CD4-positive, alpha-beta T cell treated with Interleukin-15 for 1 hour (primary cell): ENCODE measurements around the gene ZEB1.
"Not testable (repeated sequence)": the region's sequence is repeated elsewhere in the genome, so short reads cannot be mapped to it uniquely, and the experiment has no call there.

Experiments
- DNase-seq: peaks from one replicate; pipeline ENCODE4 v3.0.0-alpha.2; 2020

The ZEB1 gene

DNA sequence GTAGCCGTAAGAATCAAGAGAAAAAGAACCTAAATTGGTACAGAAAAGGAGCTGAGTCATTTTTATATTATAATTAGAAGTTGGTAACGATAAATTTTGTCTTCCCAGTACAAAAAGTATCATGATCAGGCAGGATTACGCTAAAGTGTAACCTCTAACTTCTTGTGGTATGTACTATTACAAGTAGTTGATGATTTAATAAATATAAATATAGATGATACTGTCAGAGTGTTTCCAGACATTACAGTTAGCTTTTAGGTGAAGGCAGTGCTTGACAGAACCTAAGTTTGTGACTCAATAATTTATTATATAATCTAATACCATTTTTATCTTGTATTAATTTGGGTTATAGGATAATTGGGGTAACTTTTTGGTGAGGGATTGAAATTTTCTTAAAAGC is 53.4 kb downstream of the ZEB1 start:
- no peak for DNase-seq

DNA sequence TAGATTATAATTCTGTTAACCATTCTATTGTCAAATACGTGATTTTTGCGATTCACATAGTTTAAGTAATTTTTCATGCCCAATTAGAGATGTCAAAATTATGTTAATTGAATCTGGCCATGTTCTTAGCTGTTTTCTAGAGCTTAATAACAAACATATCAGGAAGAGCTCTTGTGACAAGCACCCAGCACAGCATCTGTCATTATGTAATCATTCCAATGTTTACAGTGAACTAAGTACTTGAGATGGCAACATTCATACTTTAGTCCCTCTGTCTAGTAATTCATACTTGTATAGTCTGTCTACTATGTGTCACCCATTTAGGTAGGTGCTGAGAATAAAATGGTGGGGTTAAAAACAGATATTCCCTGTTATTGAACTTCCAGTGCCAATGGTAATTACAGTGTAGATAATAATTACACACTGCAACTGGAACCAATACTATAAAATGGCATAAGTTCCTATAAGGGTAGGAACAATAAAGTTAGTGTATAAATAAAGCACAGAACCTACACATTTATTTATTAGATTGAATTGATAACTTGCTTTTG is 55.2 kb downstream of the ZEB1 start:
- no peak for DNase-seq

DNA sequence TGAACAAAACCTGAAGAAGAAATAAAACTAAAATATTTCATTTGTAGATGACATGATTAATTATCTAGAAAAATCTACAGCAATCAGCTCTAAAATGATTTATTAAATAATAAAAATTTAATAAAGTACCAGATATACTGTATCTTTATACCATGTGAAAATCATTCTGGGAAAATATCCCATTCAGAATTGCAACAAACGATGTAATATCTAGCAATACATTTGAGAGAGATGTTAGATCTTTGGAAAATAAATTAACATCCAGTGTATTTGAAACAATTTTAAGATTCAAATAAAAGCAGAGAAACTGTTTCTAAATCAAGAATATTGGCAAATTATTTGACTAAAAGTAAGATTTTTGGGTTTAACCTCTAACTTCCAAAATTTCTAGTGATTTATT is 62.2 kb downstream of the ZEB1 start:
- DNase-seq = no peak

DNA sequence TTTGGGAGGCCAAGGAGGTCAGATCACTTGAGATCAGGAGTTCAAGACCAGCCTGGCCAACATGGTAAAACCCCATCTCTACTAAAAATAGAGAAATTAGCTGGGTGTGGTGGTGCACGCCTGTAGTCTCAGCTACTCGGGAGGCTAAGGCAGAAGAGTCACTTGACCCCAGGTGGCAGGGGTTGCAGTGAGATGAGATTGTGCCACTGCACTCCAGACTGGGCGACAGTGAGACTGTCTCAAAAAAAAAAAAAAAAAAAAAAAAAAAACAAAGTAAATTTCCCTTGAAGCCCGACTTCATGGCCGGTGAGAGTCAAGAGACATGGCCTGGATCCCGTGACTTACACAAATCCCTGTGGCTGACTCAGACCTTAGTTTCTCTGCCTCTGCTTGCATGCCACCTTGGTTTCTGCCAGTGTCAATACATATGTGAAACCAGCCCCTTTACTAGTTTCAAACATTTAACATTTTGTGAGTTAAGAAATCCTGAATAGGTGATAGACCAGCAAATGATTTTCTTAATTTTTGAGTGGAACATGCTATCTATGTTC is 62.8 kb downstream of the ZEB1 start:
- DNase-seq = no peak

DNA sequence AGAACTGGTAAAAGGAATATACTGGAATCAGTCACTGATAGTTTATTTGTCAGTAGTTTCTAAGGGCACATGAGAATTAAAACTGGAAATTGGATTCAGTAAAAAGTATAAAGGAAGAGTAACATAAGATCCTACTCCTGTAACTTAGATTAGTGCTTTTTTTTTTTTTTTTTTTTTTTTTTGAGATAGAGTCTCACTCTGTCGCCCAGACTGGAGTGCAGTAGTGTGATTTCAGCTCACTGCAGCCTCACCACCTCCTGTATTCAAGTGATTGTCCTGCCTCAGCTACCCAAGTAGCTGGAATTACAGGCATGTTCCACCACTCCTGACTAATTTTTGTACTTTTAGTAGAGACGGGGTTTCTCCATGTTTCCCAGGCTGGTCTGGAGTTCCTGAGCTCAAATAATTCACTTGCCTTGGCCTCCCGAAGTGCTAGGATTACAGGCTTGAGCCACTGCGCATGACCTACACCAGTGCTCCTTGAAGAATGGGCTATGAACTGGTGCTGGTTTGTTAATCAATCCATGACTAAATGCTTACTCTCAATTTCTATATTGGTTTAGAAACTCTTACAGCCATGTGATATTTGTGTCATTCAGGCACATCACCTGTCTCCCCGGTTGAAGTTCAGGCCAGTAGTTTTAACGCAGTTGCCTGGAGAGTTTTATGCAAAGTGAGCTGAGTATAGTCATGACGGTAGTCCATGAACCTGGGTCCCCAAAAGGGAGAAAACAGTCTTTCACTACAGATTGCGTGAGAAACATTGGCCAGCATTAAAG is 65.0 kb downstream of the ZEB1 start:
- no peak for DNase-seq

DNA sequence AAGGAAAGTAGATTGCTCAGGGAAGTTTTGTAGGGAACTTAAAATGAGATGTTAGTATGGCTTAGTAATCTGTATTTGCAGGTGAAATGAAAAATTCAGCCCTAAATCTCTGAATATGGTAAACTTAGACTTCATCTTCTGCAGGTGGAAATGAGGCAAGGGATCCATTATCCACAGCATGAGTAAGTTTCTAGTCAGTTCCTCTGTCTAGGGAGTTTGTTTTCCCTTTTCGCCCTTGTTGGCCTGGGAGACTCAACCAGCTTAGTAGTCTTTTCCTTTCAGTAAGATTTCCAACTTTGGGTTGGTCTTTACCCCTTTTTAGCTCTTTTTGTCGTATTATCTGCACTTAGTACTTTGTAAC is 65.6 kb downstream of the ZEB1 start:
- no peak for DNase-seq

DNA sequence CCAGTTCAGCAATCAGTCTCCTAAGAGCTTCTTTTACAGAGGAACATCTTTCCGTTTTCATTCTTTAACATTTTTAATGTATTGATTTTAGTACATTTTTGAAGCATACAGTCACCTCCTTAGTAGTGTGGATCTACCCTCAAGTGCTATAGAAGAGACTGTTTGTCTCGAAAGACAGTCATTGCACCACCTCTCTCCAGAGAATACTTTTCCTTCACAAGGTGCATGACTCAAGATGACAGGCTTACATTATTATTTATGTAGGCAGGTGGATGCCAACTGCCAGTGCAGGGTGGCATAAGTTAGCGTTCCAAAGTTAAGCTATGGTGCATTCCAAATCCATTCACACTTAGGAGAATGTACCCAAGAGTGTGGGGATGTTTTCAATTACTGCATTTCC is 71.8 kb downstream of the ZEB1 start:
- DNase-seq = no peak

DNA sequence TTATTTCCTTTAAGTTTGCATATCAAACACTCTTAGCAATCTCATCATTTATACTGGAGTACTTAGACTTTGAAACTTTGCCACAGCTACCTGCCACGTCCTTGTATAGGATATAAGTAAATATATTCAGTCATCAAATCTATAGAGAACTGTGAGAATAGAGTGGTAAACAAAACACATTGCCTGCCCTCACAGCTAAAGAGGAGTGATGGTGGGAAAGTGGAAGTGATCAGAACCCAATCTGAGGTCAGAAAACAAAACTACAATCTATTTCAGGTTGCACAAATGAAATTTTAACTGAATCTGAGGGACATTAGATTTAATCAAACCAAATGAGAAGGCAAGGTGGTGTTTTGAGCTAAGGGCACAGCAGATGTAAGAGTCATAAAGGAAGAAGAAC is 74.8 kb downstream of the ZEB1 start:
- DNase-seq = no peak

DNA sequence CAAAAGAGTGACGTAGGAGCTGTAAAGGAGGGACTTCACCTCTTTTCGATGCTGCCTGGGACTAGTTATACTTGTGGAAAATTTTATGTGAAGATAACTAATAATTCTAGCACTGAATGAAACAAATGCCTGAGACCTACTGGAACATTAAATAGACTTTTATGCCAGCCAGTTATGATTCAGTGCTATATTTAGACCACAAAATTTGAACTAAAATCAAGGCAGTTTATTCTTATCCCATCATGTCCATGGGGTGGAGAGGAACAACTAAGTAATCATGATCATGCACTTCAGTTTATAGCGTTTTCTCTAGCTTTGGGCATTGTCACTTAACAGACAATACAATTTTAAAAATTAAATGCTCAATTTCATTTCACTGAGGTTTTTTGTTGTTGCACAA is 76.7 kb downstream of the ZEB1 start:
- no peak for DNase-seq

DNA sequence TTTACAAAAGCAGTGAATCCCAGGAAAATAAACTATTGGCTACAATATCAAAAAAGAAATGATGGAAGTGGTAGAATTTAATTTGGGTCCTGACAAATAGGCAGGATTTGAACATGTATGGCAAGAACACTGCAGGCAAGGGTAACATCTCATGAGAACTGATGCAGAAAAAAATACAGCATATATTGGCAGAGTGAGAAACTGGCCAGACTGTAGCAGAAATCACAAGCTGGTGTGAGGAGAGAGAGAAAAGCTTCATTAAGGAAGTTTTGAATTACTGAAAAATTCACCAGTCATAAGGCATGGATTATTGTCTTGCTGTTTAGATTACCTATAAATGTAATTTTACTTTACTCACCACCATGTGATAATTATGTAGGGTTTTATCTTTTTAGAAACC is 77.4 kb downstream of the ZEB1 start:
- DNase-seq = no peak

DNA sequence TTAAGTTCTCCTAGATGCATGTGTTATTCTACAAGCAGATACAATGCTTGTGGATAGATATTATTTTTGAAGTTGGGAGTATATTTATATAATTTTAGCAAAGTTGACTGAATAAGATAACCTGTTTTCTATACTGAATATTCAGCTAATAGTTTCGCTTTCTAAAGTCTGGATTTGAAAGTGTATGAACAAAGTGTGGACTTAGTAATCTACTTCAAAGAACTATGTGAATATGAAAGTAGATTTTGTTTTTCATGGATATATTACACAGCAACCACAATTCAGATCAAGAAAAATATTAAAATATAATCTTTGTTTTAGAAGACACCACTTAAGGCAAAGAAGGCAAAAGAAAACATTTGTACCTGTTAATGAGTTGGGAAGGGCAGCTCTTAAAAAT is 78.8 kb downstream of the ZEB1 start:
- no peak for DNase-seq

DNA sequence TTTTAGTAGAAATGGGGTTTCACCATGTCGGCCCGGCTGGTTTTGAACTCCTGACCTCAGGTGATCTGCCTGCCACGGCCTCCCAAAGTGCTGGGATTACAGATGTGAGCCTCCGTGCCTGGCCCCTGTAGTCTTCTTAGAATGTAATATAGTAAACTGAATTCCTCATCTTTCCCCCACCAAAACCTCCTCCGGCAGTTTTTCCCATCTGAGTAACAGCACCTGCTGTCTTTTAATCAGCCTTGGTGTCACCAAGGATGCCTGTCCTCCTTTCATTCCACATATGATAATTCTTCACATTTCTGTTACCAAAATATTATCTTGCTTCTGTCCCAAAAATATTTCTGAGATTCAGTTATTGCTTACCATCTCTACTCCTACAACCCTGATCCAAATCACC is 80.2 kb downstream of the ZEB1 start:
- DNase-seq = no peak

DNA sequence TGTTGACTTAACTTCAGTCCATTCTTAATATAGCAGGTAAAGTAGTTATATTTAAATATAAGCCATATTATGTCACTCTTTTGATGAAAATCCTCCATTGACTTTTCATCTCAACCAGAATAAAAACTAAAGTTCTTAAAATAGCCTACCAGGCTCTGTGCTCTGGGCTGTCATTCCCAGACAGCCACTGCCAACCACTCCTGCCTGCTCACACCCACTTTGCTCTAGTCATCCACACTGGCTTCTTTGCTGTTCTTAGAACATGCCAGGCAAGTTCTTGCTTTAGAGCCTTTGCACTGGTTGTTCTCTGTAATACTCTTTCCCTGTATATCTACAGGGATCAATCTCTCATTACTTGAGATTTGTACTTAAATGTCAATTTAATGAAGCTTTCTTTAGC is 80.6 kb downstream of the ZEB1 start:
- no peak for DNase-seq

DNA sequence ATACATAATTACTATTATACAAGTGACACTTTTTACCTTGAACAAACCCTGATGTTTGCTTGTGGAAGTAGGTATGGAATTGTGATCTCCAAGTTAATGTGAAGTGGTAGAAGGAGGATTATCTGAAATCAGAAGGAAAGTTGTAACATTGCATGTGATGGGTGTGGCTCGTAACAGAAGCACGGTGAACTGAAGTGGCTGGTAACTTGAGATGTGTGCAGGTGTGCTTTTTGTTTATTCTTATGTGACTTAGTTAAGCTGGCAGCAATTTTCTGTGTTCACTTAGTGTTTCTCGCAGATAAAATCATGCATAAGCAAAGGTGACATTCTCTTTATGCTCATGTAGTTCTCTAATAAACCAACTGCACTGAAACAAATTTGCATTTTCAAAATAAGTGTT is 82.3 kb downstream of the ZEB1 start:
- DNase-seq = no peak

DNA sequence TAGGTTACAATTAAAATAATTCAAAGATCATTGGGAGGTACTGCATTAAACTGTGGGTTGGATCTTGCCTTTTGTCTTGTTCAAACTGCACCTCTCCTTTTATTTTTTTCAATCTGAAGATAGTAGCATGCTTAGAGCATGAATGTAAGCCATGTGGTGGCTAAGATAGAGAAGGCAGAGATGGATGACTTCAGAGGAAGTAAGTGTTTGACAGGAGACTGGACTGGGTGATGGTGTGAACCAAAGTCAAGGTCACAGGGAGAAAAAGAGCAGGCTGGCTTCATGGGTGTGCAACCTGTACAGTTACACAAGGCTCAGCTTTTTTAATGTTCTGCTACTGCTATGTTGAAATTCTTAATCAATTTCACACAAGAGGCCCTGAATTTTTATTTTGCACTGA is 85.6 kb downstream of the ZEB1 start:
- no peak for DNase-seq

DNA sequence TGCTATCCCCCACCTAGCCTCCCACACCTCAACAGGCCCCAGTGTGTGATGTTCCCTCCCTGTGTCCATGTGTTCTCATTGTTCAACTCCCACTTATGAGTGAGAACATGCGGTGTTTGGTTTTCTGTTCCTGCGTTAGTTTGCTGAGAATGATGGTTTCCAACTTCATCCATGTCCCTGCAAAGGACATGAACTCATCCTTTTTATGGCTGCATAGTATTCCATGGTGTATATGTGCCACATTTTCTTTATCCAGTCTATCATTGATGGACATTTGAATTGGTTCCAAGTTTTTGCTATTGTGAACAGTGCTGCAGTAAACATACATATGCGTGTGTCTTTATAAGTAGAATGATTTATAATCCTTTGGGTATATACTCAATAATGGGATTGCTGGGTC is 86.8 kb downstream of the ZEB1 start:
- DNase-seq = not testable (repeated sequence)

DNA sequence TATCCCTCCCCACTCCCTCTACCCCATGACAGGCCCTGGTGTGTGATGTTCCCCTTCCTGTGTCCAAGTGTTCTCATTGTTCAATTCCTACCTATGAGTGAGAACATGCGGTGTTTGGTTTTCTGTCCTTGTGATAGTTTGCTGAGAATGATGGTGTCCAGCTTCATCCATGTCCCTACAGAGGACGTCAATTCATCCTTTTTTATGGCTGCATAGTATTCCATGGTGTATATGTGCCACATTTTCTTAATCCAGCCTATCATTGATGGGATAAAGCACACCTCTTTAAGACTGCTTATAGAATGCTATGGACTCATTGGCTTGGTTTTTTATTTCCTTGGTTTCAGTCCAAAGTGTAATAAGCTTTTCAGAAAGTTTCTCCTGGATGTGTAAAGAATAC is 93.4 kb downstream of the ZEB1 start:
- not testable (repeated sequence) for DNase-seq

DNA sequence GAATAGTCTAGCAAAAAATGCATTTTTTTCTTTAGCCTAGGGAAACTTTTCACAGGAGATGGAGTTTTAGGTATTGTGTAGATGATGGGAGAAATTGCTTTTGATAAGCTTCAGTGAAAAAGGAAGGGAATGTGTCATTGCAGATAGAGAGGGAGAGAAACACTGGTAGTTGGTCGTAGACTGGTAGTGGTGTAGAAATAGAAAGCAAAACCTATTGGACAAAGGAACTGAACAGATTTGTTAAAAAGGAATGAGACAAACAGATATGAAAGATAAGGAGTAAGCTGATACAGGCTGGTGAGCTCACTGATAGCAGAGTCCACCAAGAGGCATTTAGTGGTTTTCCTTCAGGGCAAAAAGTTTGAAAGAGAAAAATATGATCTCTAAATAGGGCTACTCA is 94.3 kb downstream of the ZEB1 start:
- DNase-seq = no peak

DNA sequence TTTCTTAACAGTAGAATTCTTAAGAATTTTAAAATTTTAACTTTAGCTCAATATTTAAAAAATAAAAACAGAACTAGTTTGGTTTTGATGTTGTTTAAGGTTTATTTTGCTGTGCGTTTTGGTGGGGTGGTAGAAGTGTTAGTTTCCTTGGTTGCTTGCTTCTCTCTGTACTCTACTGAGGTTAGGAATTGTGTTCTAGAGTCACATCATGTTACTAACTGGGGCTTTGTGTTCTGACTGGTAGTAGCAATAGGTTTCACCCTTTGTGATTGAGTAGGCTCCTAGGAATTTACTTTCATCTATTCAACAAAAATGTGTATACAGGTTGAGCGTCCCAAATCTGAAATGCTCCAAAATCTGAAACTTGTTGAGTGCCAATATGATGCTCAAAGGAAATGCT is 99.5 kb downstream of the ZEB1 start:
- no peak for DNase-seq

DNA sequence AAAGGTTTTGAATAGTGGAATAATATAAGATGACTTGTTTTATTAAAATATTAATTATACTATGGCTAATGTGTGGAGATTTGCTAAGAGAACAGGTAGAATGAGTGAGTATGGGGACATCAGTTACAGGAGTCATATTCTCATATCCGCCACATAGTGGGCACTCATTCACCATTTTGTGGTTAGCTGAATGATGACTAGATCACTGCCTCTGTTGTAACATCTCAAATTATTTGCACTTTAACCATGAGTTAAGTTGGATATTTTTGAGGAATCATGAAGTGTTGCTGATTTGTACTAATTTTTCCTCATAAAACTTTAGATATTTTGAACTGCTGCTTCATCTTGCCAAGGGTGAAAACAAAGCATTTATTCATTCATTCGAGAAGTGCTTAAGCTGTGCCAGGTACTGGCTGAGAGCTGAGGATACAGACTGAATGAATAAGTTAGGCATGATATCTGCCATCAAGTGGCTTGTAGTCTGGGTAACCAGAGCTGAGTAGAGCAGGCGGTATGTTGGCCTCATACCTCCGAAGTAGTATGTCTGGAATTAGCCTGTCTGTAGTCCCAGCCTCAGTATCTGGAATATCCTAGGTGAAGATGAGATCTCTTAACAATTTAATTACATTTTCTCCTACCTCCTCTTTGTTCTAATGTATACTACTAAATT is 100.5 kb downstream of the ZEB1 start:
- no peak for DNase-seq

DNA sequence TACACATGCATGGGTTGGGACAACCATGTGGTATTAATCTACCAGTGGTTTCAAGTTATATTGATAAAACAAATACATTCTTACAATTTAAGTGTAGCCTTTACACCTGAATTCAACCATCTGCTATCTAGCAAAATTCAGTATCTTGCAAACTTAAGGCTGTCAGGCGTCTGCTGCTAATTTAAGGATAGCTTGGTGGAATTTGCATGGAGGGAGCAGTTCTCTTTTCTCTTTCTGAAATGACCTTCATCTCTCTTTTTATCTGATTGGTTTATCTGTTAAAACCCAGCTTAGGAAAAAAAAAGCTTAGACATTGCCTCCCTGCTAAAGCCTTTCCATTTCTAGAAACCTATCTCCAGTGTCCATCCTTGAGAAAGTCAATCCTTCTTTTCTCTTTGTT is 102.3 kb downstream of the ZEB1 start:
- DNase-seq = no peak

DNA sequence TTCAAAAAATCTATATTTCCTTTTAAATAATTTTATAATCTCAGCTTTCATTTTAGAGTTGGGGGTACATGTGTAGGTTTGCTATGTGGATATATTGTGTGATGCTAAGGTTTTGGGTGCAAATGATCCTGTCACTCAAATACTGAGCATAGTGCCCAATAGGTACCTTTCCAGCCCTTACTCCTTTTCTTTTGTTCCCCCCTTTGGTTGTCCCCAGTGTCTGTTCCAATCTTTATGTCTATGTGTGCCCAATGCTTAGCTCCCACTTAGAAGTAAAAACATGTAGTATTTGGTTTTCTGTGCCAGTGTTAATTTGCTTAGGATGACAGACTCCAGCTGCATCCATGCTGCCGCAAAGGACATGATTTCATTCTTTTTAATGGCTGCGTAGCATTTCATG is 103.6 kb downstream of the ZEB1 start:
- no peak for DNase-seq

DNA sequence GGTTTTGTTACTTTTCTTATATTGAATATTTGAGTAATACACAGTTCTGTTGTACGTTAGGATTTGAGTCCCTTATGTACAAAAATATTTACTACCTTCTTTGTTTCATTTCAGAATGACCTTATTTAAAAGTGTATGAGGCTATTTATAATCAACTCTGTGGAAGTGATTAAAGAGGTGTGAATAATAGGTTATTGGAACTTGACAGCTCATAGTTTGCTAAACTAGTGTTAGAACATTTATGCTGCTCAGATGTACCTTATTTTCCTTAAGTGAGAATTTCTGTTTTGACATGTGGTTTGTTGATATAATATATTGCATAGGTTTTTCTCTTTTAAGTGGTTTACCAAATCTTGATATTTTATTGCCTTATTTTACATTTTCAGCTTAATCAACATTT is 105.5 kb downstream of the ZEB1 start:
- DNase-seq = no peak

DNA sequence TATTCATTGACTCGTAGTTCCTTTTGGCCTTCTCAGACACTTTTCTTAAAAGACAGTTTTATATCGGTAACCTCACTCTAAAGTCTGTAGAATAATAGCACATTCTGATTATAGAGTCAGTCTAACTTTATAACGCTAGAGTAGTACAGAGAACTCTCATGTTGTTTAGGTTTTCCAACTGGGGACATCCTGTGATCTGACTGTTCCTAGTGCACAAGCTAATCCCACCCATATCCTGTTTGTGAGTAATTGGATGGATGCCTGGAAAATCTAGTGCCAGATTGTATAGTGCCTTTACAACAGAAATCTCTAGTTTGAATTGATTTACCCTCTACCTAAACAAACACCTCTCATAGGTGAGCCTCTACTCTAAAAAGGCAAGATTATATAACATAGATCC is 107.4 kb downstream of the ZEB1 start:
- DNase-seq = no peak
